Bronchial epithelial cell (primary cell): Measurements from ENCODE around the gene DNAAF8. TPM values are rescaled to one million over a fixed set of nuclear protein-coding genes. Genes with fewer than 3 reads are reported as not detected.

Experiments used
- DNase-seq: peaks from one replicate; pipeline ENCODE4 v3.0.0-alpha.2; 2010; ENCODE audit warnings: low read depth
- FAIRE-seq: peaks from 2 replicates; lab custom pipeline; 2011; peaks lifted over from hg19 to GRCh38; lab: Jason Lieb, UNC
- H3K27me3 ChIP-seq: 2 replicates; pipeline ENCODE4 v1.5.1; 2011; ENCODE audit warnings: low read length; ENCODE audit not compliant: control insufficient read depth, insufficient read depth
- H3K36me3 ChIP-seq: 2 replicates; pipeline ENCODE4 v1.5.1; 2011; ENCODE audit warnings: low read length; ENCODE audit not compliant: control insufficient read depth, insufficient read depth
- H3K4me3 ChIP-seq: 2 replicates; pipeline ENCODE4 v1.5.1; 2011; ENCODE audit warnings: mild to moderate bottlenecking, low read depth, low read length, control low read depth
- CTCF ChIP-seq: IDR thresholded peaks from 2 replicates; pipeline ENCODE4 v1.5.1; 2011; ENCODE audit warnings: mild to moderate bottlenecking, moderate library complexity, low read length, control low read depth, inconsistent platforms; ENCODE audit not compliant: insufficient read depth, severe bottlenecking
- total RNA-seq: library from RNA; depleted of rRNA; stranded (reverse); fragments of >200 nt; gene quantifications from 2 replicates; pipeline ENCODE4 v1.2.1, GENCODE V29; 2014

The DNAAF8 gene
- total RNA-seq, 1 donor from 2014 or later = under 0.01 TPM

DNA sequence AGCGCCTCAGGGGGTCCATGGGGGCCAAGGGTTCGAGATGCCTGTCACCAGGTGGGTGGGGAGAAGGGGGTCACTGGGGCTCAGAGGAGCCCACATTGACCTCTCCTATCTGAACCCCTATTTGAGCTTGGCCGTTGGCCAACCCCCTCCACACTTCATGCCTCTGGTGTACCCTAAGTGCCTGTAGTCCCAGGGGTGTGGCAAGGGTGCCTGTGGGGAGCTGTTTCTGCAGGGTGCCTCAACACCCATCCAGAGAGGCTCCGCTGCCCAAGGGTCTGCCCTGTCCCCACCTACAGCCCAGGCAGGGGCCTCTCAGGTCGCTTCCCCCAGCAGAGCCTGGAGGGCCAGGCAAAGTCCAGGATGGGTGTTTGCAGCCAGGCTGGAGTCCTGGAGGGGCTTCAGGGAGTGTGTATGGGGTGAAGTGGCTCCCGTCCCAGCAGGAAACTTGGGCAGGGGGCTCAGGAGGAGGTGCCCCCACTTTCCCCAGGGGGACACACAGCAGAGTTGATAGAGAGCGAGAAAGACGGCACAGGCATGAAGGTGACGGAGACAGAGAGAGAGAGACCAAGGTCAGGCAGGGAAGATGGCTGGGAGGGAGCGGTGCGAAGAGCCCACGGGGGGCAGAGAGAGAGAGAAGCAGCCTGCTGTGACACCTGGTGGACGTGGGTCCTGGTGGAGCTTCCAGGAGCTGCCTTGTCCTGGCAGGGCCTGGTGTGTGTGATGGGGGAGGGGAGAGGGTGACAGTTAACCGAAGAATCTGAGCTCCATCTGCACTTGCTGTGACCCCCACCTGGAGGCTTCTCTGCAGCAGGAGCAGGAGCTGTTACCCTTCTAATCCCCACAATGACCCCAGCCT lies 53.5 kb downstream of the DNAAF8 start, which contains the start of gene SEPTIN12:
TSS of gene SEPTIN12 (minus strand) at position 719 of the 856 bp plus-strand sequence. CDS start at position 19, 700 bp downstream.
- H3K27me3 ChIP-seq = no peaks in the 10 kb centered on the region
- TF ChIP-seq CTCF = no peak
- no peak for DNase-seq
- no peak for FAIRE-seq
- no peaks in the 10 kb centered on the region for H3K36me3 ChIP-seq
- H3K4me3 ChIP-seq = no peak within 1 kb of the TSS

GRCh38 chr16:4788489-4788889 lies 54.2 kb downstream of the DNAAF8 start:
- no peak for TF ChIP-seq CTCF
- FAIRE-seq (no peak), DNase-seq (no peak)
- H3K4me3 ChIP-seq = no peak overlapping the region
- no peaks in the 10 kb centered on the region for H3K27me3 ChIP-seq
- no peaks in the 10 kb centered on the region for H3K36me3 ChIP-seq

GRCh38 chr16:4788910-4789309 lies 54.6 kb downstream of the DNAAF8 start:
- H3K4me3 ChIP-seq = no peak overlapping the region
- no peaks in the 10 kb centered on the region for H3K27me3 ChIP-seq
- no peak for FAIRE-seq
- no peaks in the 10 kb centered on the region for H3K36me3 ChIP-seq
- TF ChIP-seq CTCF = no peak
- no peak for DNase-seq

DNA sequence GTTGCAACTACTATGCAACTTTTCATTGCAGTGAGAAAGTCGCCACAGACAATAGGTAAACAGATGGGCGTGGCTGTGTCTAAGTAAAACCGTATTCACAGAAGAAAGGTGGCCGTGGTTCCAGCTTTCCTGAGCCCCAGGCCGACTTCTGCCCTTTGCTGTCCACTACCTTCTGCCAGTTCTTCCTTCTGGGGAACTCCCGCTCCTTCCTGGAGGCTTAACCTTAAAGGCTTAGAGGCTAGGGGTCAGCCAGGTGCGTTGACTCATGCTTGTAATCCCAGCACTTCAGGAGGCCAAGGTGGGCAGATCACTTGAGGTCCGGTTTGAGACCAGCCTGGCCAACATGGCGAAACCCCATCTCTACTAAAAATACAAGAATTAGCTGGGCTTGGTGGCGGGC lies 55.9 kb downstream of the DNAAF8 start:
- Histone ChIP-seq H3K36me3 (no peaks in the 10 kb centered on the region), H3K27me3 (no peaks in the 10 kb centered on the region), H3K4me3 (no peak overlapping the region)
- no peak for TF ChIP-seq CTCF
- FAIRE-seq (no peak), DNase-seq (no peak)

DNA sequence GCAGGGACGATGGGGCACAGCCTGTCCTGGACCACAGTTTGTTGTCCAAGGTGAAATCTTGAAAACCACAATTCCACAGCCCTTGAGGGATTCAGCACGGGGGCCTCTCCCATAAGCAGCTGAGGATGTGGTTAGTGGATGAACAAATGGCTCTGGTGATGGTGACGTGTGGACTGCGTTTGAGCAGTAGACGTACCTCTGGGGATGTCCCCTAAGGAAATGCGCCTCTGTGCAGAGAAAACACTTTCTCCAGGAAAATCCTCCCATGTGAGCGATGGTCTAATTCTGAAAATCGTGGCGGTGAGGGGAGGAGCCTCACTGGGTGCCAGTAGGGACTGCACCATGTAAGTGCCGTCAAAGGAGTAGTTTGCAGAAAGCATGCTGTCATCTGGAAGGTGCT lies 56.5 kb downstream of the DNAAF8 start:
- FAIRE-seq = no peak
- no peak overlapping the region for H3K4me3 ChIP-seq
- no peaks in the 10 kb centered on the region for H3K27me3 ChIP-seq
- no peak for TF ChIP-seq CTCF
- no peaks in the 10 kb centered on the region for H3K36me3 ChIP-seq
- no peak for DNase-seq
